IMR-90 (cell line): ENCODE results near the gene PBX4.

ENCODE experiments used
- CTCF ChIP-seq: conservative IDR thresholded peaks from 2 replicates; pipeline ENCODE4 v1.5.1; 2012; ENCODE audit warnings: mild to moderate bottlenecking, low read depth, low read length, improper control_type of control experiment
- POLR2A ChIP-seq: IDR thresholded peaks from 2 replicates; pipeline ENCODE4 v1.6.1; 2012; ENCODE audit warnings: mild to moderate bottlenecking, low read depth, low read length
- RAD21 ChIP-seq: IDR thresholded peaks from 2 replicates; pipeline ENCODE4 v1.6.1; 2012; ENCODE audit warnings: low read length, improper control_type of control experiment
- SMC3 ChIP-seq: fragments of 150-350 bp; IDR thresholded peaks from 2 replicates; pipeline ENCODE4 v1.6.1; 2016; ENCODE audit warnings: low read depth, mild to moderate bottlenecking, antibody characterized with exemption, low read length, moderate library complexity

GRCh38 chr19:19541616-19542015 is 76.9 kb downstream of the PBX4 start:
- TF ChIP-seq CTCF (no peak), SMC3 (no peak), RAD21 (no peak), POLR2A (no peak)
